Measurements from ENCODE around the gene ATP5MC2.
A peak's percentile ranks its signal among the peaks of the same experiment; 100 is the strongest.

Gene ATP5MC2

DNA sequence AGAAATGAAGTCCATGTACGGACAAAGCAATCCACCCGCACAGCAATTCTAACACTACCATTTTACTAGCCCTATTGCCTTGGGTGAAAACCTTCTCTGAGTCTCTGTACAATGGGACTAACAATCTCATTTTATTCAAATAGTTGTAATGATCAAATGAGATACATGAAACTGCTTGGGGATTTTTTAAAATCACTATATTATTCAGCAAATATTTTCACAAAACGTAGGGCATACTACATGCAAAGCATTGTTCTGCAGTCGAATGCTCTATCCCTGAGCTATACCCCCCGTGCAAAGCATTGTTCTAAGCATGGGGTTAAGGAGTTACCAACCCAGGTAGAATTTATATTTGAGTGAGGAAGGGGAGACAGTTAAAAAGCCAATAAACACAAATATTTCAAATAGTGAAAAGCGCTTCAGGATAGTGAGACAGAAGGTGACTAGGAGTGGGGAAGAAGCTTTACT lies 49.1 kb downstream of the ATP5MC2 start:
- no peaks in the 10 kb centered on the region for H3K27me3 ChIP-seq (replicated peaks in 2 of 5; ENCODE audit: control insufficient read depth in 4 of 5, insufficient read depth in 5 of 5, low read length in 4 of 5)
- H3K4me3 ChIP-seq (ENCODE audit: control insufficient read depth in 1 of 7, extremely low read depth in 1 of 7, insufficient read depth in 4 of 7, low read depth in 2 of 7, low read length in 6 of 7): peak overlapping the region in 6 of 7 experiments; percentile 86 to 96 (median 93)
- DNase-seq: no peak
- WGBS (ENCODE audit: insufficient coverage): no CpG with 5 or more reads among the region's 6 CpGs
- peaks cover 31 to 42% (median 36%) of the 10 kb centered on the region in 4 experiments for H3K4me1 ChIP-seq (ENCODE audit: control extremely low read depth in 1 of 4, control insufficient read depth in 4 of 4, insufficient read depth in 4 of 4, low read length in 3 of 4)
- no peaks in the 10 kb centered on the region for H3K36me3 ChIP-seq (ENCODE audit: control insufficient read depth in 4 of 4, insufficient read depth in 4 of 4, low read length in 3 of 4)
- H3K9me3 ChIP-seq (ENCODE audit: control extremely low read depth in 1 of 5, control insufficient read depth in 4 of 5, insufficient read depth in 2 of 5, low read depth in 1 of 5, low read length in 4 of 5): no peaks in the 10 kb centered on the region
- ChIA-PET CTCF (interaction anchor here (1.0 to 2.2 kb wide), 5 partner anchors 10 to 84 kb away, joined by 3 to 6 read pairs (median 3); partner anchors contain the start of gene ATP5MC2), POLR2A (interaction anchor here (1.1 kb wide), 1 partner anchor 49 kb away, joined by 5 read pairs; the partner anchor contains the start of gene ATP5MC2)
- peak overlapping the region; percentile 97 to 99 for H3K27ac ChIP-seq (ENCODE audit: insufficient read depth in 1 of 2, low read depth in 1 of 2, low read length in 2 of 2, poor library complexity in 1 of 2, severe bottlenecking in 2 of 2)

DNA sequence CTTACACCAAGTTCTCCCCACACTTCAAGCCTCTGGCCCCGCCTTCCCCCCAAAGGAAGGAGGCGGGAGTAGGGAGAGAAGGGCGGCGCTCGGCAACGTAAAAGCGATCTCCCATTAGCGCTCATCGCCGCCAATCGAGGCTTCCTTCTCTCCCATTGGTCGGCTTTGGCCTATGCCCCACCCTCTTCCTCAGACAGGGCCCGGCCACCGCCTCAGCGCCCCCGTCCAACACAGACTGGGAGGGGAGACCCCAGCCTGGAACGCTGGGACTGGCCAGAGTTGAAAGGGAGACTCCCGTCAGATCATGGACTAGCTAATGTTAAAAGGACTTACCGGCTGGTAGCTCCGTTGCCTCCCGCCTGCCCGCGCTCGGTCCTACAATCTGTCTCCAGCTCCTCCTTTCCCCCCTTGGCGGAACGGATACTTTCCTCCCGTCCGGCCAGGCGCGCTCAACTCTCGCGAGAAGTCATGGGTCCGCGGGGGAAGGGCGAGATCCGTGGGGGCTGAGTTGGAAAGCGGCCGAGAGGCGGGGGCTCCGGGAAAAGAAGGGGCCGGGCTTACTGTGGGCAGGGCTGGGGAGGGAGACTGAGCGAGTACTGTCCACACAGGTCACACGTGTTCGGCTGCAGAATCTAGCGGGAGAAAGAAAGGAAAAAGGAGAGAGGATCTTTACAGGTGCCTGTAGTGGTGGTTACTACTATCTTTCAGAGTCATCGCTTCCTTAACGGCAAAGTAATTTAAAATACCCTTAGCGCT lies 49.8 kb downstream of the ATP5MC2 start, which contains the start of gene ATF7:
Gene ATF7 (minus strand): TSS at position 437 of the 756 bp plus-strand sequence. CDS start 25,382 bp downstream, outside the sequence.
- DNase-seq: peak; percentile 97 to 99 (median 99)
- no peaks in the 10 kb centered on the region for H3K27me3 ChIP-seq (replicated peaks in 2 of 5; ENCODE audit: control insufficient read depth in 4 of 5, insufficient read depth in 5 of 5, low read length in 4 of 5)
- no peaks in the 10 kb centered on the region for H3K36me3 ChIP-seq (ENCODE audit: control insufficient read depth in 4 of 4, insufficient read depth in 4 of 4, low read length in 3 of 4)
- H3K4me1 ChIP-seq (ENCODE audit: control extremely low read depth in 1 of 4, control insufficient read depth in 4 of 4, insufficient read depth in 4 of 4, low read length in 3 of 4): peaks cover 31 to 42% (median 36%) of the 10 kb centered on the region in 4 experiments
- H3K4me3 ChIP-seq (ENCODE audit: control insufficient read depth in 1 of 7, extremely low read depth in 1 of 7, insufficient read depth in 4 of 7, low read depth in 2 of 7, low read length in 6 of 7): peak within 1 kb of the TSS; percentile 86 to 98 (median 94)
- WGBS (ENCODE audit: insufficient coverage): 0% methylated on average over 22 of the region's 48 CpGs
- ChIA-PET POLR2A (interaction anchor here (0.7 to 1.1 kb wide), 2 partner anchors 50 to 246 kb away, joined by 3 to 5 read pairs; partner anchors contain the start of genes ATP5MC2 and SP1), CTCF (interaction anchor here (1.0 to 2.2 kb wide), 5 partner anchors 11 to 83 kb away, joined by 3 to 6 read pairs (median 3); partner anchors contain the start of gene ATP5MC2)
- no peaks in the 10 kb centered on the region for H3K9me3 ChIP-seq (ENCODE audit: control extremely low read depth in 1 of 5, control insufficient read depth in 4 of 5, insufficient read depth in 2 of 5, low read depth in 1 of 5, low read length in 4 of 5)
- H3K27ac ChIP-seq (ENCODE audit: insufficient read depth in 1 of 2, low read depth in 1 of 2, low read length in 2 of 2, poor library complexity in 1 of 2, severe bottlenecking in 2 of 2): peak within 1 kb of the TSS; percentile 97 to 99

DNA sequence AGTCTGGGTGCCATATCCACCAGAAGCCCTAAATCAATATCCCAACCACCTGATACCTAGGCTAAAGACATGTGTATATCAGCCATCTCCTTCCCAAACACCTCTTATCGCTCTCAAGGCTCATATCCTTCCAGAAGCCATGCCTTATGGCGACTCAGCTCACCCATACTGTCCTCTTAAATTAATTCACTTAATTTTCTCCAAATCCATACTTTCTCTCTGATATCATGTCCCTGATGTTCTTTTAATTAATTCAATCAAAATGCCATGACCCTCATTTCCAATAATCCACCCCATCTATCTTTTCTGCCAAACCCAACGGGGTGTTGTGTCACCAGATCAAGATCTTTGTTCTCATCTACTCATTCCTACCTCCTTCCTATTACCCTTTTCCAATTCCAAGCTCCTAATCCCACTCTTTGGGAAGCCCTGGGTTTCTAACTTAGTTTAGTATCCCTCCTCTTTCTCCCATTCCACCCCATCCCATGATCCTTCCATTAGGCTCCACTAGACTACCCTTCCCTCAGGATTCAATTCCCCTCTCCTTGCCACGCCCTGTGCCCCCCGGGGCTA lies 50.4 kb downstream of the ATP5MC2 start:
- ChIA-PET POLR2A (interaction anchor here (0.7 to 1.1 kb wide), 2 partner anchors 50 to 246 kb away, joined by 3 to 5 read pairs; partner anchors contain the start of genes ATP5MC2 and SP1), CTCF (interaction anchor here (1.4 to 1.6 kb wide), 2 partner anchors 49 to 50 kb away, joined by 3 to 4 read pairs; partner anchors contain the start of gene ATP5MC2)
- no peaks in the 10 kb centered on the region for H3K27me3 ChIP-seq (replicated peaks in 2 of 5; ENCODE audit: control insufficient read depth in 4 of 5, insufficient read depth in 5 of 5, low read length in 4 of 5)
- no peaks in the 10 kb centered on the region for H3K9me3 ChIP-seq (ENCODE audit: control extremely low read depth in 1 of 5, control insufficient read depth in 4 of 5, insufficient read depth in 2 of 5, low read depth in 1 of 5, low read length in 4 of 5)
- H3K4me3 ChIP-seq (ENCODE audit: control insufficient read depth in 1 of 7, extremely low read depth in 1 of 7, insufficient read depth in 4 of 7, low read depth in 2 of 7, low read length in 6 of 7): peak overlapping the region; percentile 86 to 98 (median 94)
- H3K4me1 ChIP-seq (ENCODE audit: control extremely low read depth in 1 of 4, control insufficient read depth in 4 of 4, insufficient read depth in 4 of 4, low read length in 3 of 4): peaks cover 31 to 42% (median 36%) of the 10 kb centered on the region in 4 experiments
- WGBS (ENCODE audit: insufficient coverage): 49% methylated on average over 3 of the region's 5 CpGs
- H3K27ac ChIP-seq (ENCODE audit: insufficient read depth in 1 of 2, low read depth in 1 of 2, low read length in 2 of 2, poor library complexity in 1 of 2, severe bottlenecking in 2 of 2): peak overlapping the region; percentile 97 to 99
- H3K36me3 ChIP-seq (ENCODE audit: control insufficient read depth in 4 of 4, insufficient read depth in 4 of 4, low read length in 3 of 4): no peaks in the 10 kb centered on the region
- DNase-seq: no peak

- ChIA-PET CTCF (interaction anchor here (1.6 to 1.8 kb wide), 4 partner anchors 8 to 51 kb away, joined by 3 to 10 read pairs (median 5); partner anchors contain the start of gene ATP5MC2), POLR2A (interaction anchor here (1.2 kb wide), 1 partner anchor 9 kb away, joined by 4 read pairs; no protein-coding TSS in a partner anchor)
- Histone ChIP-seq H3K4me1 (ENCODE audit: control extremely low read depth in 1 of 4, control insufficient read depth in 4 of 4, insufficient read depth in 4 of 4, low read length in 3 of 4) (peaks cover 31 to 43% (median 36%) of the 10 kb centered on the region in 4 experiments), H3K4me3 (ENCODE audit: control insufficient read depth in 1 of 7, extremely low read depth in 1 of 7, insufficient read depth in 4 of 7, low read depth in 2 of 7, low read length in 6 of 7) (peak overlapping the region in 6 of 7 experiments; percentile 86 to 96 (median 93)), H3K9me3 (ENCODE audit: control extremely low read depth in 1 of 5, control insufficient read depth in 4 of 5, insufficient read depth in 2 of 5, low read depth in 1 of 5, low read length in 4 of 5) (no peaks in the 10 kb centered on the region), H3K27me3 (replicated peaks in 2 of 5; ENCODE audit: control insufficient read depth in 4 of 5, insufficient read depth in 5 of 5, low read length in 4 of 5) (no peaks in the 10 kb centered on the region), H3K27ac (ENCODE audit: insufficient read depth in 1 of 2, low read depth in 1 of 2, low read length in 2 of 2, poor library complexity in 1 of 2, severe bottlenecking in 2 of 2) (peak overlapping the region in 1 of 2 experiments; percentile 99), H3K36me3 (ENCODE audit: control insufficient read depth in 4 of 4, insufficient read depth in 4 of 4, low read length in 3 of 4) (no peaks in the 10 kb centered on the region)
- WGBS (ENCODE audit: insufficient coverage): 60% methylated on average over 2 of the region's 4 CpGs
- DNase-seq: no peak
Measured at GRCh38 chr12:53624956-53625355, 50.9 kb downstream of the ATP5MC2 start.

DNA sequence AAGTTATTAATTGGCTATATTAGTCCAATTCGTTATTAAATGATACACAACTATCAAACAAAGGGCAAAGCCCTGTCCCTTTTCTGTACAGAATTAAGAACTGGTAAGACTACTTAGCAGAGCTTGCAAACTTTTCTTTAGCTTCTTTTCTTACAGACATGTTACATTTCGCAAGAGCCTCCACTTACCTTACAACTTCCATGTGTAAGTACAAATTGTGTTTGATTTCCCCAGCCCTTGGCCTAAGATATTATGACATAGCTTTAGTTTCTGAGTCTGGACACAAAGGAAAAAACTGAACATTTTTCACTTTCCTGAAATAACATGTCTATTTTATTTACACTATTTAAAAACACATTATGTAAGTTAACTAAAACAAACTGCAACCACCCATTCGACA lies 51.4 kb downstream of the ATP5MC2 start:
- H3K4me3 ChIP-seq (ENCODE audit: control insufficient read depth in 1 of 7, extremely low read depth in 1 of 7, insufficient read depth in 4 of 7, low read depth in 2 of 7, low read length in 6 of 7): peak overlapping the region in 6 of 7 experiments; percentile 86 to 96 (median 93)
- H3K9me3 ChIP-seq (ENCODE audit: control extremely low read depth in 1 of 5, control insufficient read depth in 4 of 5, insufficient read depth in 2 of 5, low read depth in 1 of 5, low read length in 4 of 5): no peaks in the 10 kb centered on the region
- H3K27me3 ChIP-seq (replicated peaks in 2 of 5; ENCODE audit: control insufficient read depth in 4 of 5, insufficient read depth in 5 of 5, low read length in 4 of 5): no peaks in the 10 kb centered on the region
- H3K36me3 ChIP-seq (ENCODE audit: control insufficient read depth in 4 of 4, insufficient read depth in 4 of 4, low read length in 3 of 4): no peaks in the 10 kb centered on the region
- CTCF ChIA-PET: interaction anchor here (0.9 to 1.8 kb wide), 6 partner anchors 9 to 122 kb away, joined by 3 to 10 read pairs (median 4); partner anchors contain the start of gene ATP5MC2
- DNase-seq: no peak
- WGBS (ENCODE audit: insufficient coverage): 100% methylated on average over 1 of the region's 3 CpGs
- POLR2A ChIA-PET: interaction anchor here (1.2 kb wide), 1 partner anchor 9 kb away, joined by 4 read pairs; no protein-coding TSS in a partner anchor
- peaks cover 34 to 48% (median 39%) of the 10 kb centered on the region in 4 experiments for H3K4me1 ChIP-seq (ENCODE audit: control extremely low read depth in 1 of 4, control insufficient read depth in 4 of 4, insufficient read depth in 4 of 4, low read length in 3 of 4)
- peak overlapping the region; percentile 34 to 99 for H3K27ac ChIP-seq (ENCODE audit: insufficient read depth in 1 of 2, low read depth in 1 of 2, low read length in 2 of 2, poor library complexity in 1 of 2, severe bottlenecking in 2 of 2)

DNA sequence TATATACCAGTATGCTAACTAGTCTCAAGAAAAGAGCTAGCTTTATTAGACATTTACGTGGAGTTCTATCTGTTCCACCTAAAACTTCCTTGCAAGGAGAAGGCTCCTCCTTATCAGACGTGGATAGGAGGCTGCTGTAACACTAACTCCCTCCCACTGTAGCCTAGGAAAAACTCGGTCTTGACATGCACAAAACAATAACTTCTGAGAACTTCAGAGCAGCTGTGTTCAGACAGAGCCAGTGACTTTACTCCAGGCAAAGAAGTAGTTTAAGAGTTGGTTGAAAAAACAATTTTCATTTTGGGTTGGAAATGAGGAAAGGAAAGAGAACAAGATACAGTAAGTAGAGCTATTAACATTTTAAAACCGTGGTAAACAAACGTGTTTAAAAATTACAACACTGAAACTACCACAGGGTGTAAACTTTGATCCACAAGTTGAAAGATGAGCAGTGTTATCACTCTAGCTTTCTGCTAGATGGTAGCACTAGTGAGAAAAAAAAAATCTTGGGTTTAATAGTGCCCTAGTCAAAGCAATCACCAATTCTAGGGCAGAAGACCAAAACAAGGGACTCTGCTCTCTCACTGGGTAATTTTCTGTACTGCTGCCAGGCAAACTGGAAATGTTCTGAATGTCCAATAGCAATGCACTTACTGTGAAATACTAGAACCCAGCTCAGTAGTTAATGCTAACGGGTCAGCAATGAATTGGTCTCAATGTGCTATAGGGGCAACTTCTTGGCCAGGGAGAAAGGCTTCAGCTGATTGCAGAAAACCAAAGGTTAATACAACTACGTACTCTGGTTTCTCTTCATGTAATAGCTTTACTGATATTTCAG lies 52.1 kb downstream of the ATP5MC2 start:
- H3K9me3 ChIP-seq (ENCODE audit: control extremely low read depth in 1 of 5, control insufficient read depth in 4 of 5, insufficient read depth in 2 of 5, low read depth in 1 of 5, low read length in 4 of 5): no peaks in the 10 kb centered on the region
- no peak for DNase-seq
- H3K27me3 ChIP-seq (replicated peaks in 2 of 5; ENCODE audit: control insufficient read depth in 4 of 5, insufficient read depth in 5 of 5, low read length in 4 of 5): no peaks in the 10 kb centered on the region
- CTCF ChIA-PET: interaction anchor here (0.9 to 1.8 kb wide), 9 partner anchors 9 to 122 kb away, joined by 3 to 10 read pairs (median 4); partner anchors contain the start of gene ATP5MC2
- peaks cover 36 to 55% (median 46%) of the 10 kb centered on the region in 4 experiments for H3K4me1 ChIP-seq (ENCODE audit: control extremely low read depth in 1 of 4, control insufficient read depth in 4 of 4, insufficient read depth in 4 of 4, low read length in 3 of 4)
- 34% methylated on average over 3 of the region's 7 CpGs for WGBS (ENCODE audit: insufficient coverage)
- no peaks in the 10 kb centered on the region for H3K36me3 ChIP-seq (ENCODE audit: control insufficient read depth in 4 of 4, insufficient read depth in 4 of 4, low read length in 3 of 4)
- peak overlapping the region in 5 of 7 experiments; percentile 7 to 96 (median 91) for H3K4me3 ChIP-seq (ENCODE audit: control insufficient read depth in 1 of 7, extremely low read depth in 1 of 7, insufficient read depth in 4 of 7, low read depth in 2 of 7, low read length in 6 of 7)
- POLR2A ChIA-PET: interaction anchor here (0.5 to 1.2 kb wide), 3 partner anchors 8 to 15 kb away, joined by 3 to 4 read pairs (median 4); no protein-coding TSS in a partner anchor
- peak overlapping the region; percentile 34 to 99 for H3K27ac ChIP-seq (ENCODE audit: insufficient read depth in 1 of 2, low read depth in 1 of 2, low read length in 2 of 2, poor library complexity in 1 of 2, severe bottlenecking in 2 of 2)

Measured in common myeloid progenitor, CD34-positive (primary cell).